ENCODE results near the gene TECPR1. TPM values are rescaled to one million over a fixed set of nuclear protein-coding genes. Genes with fewer than 3 reads are reported as not detected.

The TECPR1 gene
- polyA plus RNA-seq, 1 donor from 2014 or later: 28.8 TPM

DNA sequence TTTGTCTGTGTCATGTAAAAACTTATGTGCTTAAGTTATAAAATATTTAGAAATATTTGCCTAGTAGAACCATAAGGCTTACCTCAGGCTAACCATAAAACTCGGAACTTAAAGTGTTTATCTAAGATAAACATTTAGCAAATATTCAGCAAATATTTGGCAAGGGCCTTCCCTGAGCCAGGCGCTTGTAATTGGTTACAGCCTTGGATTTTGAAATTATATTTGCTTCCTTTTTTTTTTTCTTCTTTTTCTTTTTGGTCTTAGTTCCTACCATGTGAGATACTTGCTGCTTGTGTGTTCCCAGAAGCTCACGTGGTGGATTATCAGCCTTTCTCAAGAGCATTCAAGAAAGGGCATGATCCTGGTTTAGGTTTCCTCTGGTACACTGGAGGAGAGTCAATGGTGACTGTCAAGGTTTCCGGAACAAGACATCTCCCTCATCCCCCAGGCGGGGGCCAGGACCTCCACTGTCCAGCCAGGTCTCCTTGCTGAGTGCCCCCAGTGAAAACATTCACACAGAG lies 24.3 kb upstream of the TECPR1 start:
- Mint-ChIP-seq H3K27me3 (no peaks in the 10 kb centered on the region), H3K27ac (peak overlapping the region in 1 of 3 donors; percentile 28), H3K4me3 (no peak overlapping the region), H3K9me3 (no peaks in the 10 kb centered on the region), H3K36me3 (no peaks in the 10 kb centered on the region), H3K4me1 (peaks cover 0 to 6% (median 6%) of the 10 kb centered on the region in 3 donors)

DNA sequence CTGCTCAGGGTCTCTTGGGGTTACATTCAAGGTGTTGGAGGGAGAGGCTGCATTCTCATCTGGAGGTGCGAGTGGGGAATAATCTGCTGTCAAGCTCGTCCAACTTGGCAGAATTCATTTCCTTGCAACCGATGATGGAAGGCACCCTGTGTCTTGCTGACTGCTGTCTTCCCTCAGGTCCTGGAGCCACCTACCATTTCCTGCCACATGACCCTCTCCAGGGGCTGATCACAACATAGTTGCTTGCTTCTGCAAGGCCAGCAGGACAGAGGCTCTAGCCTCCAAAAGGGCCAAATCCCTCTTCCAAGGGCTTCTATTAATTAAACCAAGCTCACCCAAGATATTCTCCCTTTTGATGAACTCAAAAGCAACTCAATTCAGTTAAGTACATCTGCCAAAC lies 15.3 kb upstream of the TECPR1 start:
- H3K9me3 Mint-ChIP-seq: no peaks in the 10 kb centered on the region
- no peak overlapping the region for H3K4me3 Mint-ChIP-seq
- no peaks in the 10 kb centered on the region for H3K27me3 Mint-ChIP-seq
- H3K4me1 Mint-ChIP-seq: no peaks in the 10 kb centered on the region
- H3K27ac Mint-ChIP-seq: no peak overlapping the region
- peaks cover 6% of the 10 kb centered on the region for H3K36me3 Mint-ChIP-seq

DNA sequence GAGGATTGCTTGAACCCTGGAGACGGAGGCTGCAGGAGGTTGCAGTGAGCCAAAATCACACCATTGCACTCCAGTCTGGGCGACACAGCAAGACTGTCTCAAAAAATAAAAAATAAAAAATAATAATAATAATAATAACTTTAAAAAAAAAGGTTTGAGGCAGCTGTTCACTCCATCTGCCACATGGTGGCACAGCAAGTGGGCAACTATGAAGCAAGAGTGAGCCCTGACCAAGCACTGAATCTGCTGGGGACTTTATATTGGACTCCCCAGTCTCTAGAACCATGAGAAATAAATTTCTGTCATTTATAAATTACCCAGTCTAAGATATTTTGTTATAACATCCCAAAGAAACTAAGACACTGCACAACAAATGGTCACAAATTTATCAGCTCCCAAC lies 14.8 kb upstream of the TECPR1 start:
- H3K27ac Mint-ChIP-seq: no peak overlapping the region
- H3K9me3 Mint-ChIP-seq: no peaks in the 10 kb centered on the region
- H3K27me3 Mint-ChIP-seq: no peaks in the 10 kb centered on the region

DNA sequence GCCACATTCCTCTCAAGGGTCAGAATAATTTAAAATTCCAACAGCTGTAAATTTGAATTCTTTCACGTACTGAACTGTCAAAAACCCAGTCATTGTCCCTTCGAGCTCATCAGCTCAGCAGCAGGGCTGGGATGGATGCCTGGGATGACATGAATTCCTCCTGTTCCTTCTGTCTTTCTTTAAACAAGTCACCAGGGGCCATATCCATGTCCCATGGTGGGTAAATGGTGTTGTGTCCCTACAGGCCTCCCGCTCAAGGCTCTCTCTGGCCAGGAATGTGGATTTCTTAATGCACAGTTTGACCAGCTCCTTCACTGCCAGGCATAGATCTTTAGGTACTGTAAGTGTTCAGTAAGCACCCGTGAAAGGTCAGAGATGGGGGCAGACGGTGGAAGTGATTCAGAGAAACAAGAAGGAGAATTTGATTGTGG lies 13.8 kb upstream of the TECPR1 start:
- Mint-ChIP-seq H3K4me3 (no peak overlapping the region), H3K4me1 (no peaks in the 10 kb centered on the region), H3K27me3 (no peaks in the 10 kb centered on the region), H3K27ac (no peak overlapping the region), H3K9me3 (no peaks in the 10 kb centered on the region), H3K36me3 (peaks cover 6% of the 10 kb centered on the region)

More for the DNA sequence above, 14.8 kb upstream of the TECPR1 start:
- peaks cover 6% of the 10 kb centered on the region for H3K36me3 Mint-ChIP-seq
- no peak overlapping the region for H3K4me3 Mint-ChIP-seq
- H3K4me1 Mint-ChIP-seq: no peaks in the 10 kb centered on the region

DNA sequence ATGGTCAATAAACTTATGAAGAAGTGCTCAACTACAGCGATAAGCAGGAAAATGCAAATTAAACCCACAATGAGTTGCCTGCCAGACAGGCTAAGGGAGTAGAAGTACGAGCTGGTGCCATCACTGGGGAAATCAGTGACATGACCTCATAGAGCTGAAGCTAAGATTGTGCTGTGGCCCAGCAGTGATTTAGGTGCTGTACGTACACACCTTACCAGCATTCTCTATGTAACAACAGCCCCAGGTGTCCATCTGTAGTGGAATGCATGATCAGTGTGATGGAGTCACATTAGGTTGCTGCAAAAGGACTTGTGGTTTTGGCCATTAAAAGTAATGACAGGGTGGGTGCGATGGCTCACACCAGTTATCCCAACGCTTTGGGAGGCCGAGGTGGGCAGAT lies 5.7 kb upstream of the TECPR1 start:
- Mint-ChIP-seq H3K4me3 (no peak overlapping the region), H3K4me1 (peaks cover 2 to 11% (median 4%) of the 10 kb centered on the region in 3 donors), H3K36me3 (peaks cover 4% of the 10 kb centered on the region), H3K27ac (no peak overlapping the region), H3K27me3 (no peaks in the 10 kb centered on the region), H3K9me3 (no peaks in the 10 kb centered on the region)

DNA sequence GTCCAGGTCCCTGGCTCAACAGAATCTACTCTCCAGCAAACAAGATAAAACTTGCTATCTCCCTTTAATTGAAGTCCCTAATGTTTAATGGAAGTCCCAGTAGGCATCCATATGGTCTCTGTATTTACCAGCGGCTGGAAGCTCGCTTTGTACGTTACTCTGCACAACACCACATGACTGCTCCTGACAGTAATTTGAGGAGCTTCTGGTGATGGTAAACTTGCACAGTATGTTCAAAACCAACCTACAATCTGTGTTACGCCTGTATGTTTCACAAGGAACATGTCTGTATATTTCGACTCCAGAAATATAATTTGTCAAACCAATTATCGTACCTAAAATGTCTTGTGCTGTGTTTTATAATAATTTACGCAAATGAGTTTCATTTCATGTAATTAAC lies 4.4 kb upstream of the TECPR1 start:
- Mint-ChIP-seq H3K36me3 (peaks cover 4% of the 10 kb centered on the region), H3K4me1 (peaks cover 6 to 13% (median 6%) of the 10 kb centered on the region in 3 donors), H3K4me3 (peak overlapping the region in 1 of 4 donors; percentile 33), H3K27me3 (no peaks in the 10 kb centered on the region), H3K9me3 (no peaks in the 10 kb centered on the region), H3K27ac (peak overlapping the region in 1 of 3 donors; percentile 26)

DNA sequence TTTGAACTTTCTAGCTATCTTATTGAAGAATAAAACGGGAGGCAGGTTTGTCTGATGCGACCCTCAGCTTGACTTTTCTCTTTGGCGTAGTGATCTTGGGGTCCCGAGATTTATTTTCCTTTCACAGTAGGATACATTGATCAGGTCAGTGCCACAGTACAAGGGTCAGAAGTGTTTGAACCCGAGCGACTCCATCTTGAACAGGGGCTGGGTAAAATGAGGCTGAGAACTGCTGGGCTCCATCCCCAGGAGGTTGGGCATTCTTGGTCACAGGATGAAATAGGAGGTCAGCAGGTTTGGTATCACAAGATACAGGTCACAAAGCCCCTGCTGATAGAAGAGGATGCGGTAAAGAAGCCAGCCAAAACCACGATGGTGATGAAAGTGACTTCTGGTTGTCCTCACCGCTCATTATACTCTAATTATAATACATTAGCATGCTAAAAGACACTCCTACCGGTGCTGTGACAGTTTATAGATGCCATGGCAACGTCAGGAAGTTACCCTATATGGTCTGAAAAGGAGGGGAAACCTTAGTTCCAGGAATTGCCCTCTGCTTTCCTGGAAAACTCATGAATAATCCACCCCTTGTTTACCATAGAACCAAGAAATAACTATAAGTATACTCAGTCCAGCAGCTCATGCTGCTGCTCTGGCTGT lies 3.0 kb upstream of the TECPR1 start:
- Mint-ChIP-seq H3K4me3 (peak overlapping the region in 1 of 4 donors; percentile 84), H3K4me1 (peaks cover 14 to 23% (median 17%) of the 10 kb centered on the region in 3 donors)

DNA sequence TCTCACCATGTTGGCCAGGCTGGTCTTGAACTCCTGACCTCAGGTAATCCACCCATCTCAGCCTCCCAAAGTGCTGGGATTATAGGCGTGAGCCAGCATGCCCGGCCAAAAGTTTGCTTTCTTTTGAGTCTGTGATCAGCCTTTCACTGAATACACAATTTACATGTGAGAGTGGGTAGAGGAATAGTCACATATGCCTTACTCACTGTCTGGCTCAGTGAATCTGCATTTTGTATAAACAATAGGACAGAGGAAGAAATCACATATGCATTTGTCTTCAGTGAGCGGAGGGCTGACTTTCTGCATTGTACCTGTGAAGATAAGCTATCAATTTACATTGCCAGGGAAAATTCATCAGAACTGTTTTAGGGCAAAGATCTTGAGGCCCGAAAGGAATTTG lies 2.5 kb upstream of the TECPR1 start:
- peak overlapping the region in 1 of 4 donors; percentile 84 for H3K4me3 Mint-ChIP-seq
- H3K36me3 Mint-ChIP-seq: peaks cover 6% of the 10 kb centered on the region
- peak overlapping the region in 1 of 3 donors; percentile 44 for H3K27ac Mint-ChIP-seq
- peaks cover 17 to 26% (median 21%) of the 10 kb centered on the region in 3 donors for H3K4me1 Mint-ChIP-seq
- no peaks in the 10 kb centered on the region for H3K9me3 Mint-ChIP-seq
- no peaks in the 10 kb centered on the region for H3K27me3 Mint-ChIP-seq

More for the DNA sequence above, 3.0 kb upstream of the TECPR1 start:
- Mint-ChIP-seq H3K27ac (peak overlapping the region in 1 of 3 donors; percentile 44), H3K36me3 (peaks cover 6% of the 10 kb centered on the region), H3K9me3 (no peaks in the 10 kb centered on the region), H3K27me3 (no peaks in the 10 kb centered on the region)

DNA sequence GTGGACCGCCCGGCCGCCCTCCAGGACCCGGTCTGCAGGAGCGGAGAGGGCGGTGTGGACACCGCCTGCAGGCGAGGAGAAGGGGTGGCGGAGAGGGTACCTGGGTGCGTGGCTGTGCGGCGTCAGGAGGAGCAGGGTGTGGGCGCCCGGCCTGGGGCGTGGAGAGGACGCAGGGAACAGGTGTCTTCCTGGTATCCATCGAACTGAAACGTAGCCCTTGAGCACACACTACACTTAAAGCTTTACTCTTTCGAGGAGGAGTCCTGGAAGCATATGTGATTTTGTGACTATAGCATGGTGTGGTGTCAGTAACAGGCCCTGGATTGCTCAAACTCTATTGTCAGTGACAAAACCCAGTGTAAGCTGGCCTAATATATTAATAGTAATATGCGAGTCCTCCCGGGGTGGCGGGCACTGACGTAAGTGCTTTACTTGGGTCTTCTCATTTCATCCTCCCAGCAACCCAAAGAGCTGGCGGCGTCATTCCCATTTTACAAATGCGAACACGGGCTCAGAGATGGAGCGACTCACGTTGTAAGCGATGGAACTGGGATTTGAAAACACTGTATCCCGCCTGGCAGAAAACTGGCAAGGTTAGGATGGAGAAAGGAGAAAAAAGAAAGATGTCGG lies 508 bp upstream of the TECPR1 start:
- peaks cover 20 to 31% (median 26%) of the 10 kb centered on the region in 3 donors for H3K4me1 Mint-ChIP-seq

DNA sequence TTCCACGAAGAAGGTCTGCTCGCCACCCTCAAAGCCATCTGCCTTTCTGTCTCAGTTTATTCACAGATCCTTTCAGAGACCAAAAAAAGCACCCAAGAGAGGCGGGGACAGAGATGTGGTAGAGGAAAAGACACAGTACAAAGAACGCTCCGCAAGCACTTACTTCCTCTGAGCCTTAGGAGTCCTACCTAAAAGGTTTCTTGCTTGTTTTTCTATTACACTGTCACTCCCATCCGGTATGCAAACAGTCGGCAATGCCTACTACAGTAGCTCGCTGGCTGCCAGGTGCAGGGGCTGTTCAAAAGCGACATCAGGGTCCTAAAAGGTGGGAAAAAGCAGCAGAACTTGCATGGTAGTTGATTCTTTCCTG lies 816 bp downstream of the TECPR1 start:
- H3K4me1 Mint-ChIP-seq: peaks cover 20 to 28% (median 26%) of the 10 kb centered on the region in 3 donors
- H3K9me3 Mint-ChIP-seq: no peaks in the 10 kb centered on the region
- H3K27ac Mint-ChIP-seq: peak overlapping the region; percentile 92 to 94 (median 93)
- peak overlapping the region; percentile 90 to 97 (median 96) for H3K4me3 Mint-ChIP-seq
- peaks cover 2% of the 10 kb centered on the region for H3K36me3 Mint-ChIP-seq
- no peaks in the 10 kb centered on the region for H3K27me3 Mint-ChIP-seq

More for the DNA sequence above, 508 bp upstream of the TECPR1 start:
- Mint-ChIP-seq H3K27me3 (no peaks in the 10 kb centered on the region), H3K36me3 (peaks cover 6% of the 10 kb centered on the region), H3K27ac (peak overlapping the region; percentile 92 to 94 (median 93)), H3K4me3 (peak overlapping the region; percentile 90 to 97 (median 96)), H3K9me3 (no peaks in the 10 kb centered on the region)

DNA sequence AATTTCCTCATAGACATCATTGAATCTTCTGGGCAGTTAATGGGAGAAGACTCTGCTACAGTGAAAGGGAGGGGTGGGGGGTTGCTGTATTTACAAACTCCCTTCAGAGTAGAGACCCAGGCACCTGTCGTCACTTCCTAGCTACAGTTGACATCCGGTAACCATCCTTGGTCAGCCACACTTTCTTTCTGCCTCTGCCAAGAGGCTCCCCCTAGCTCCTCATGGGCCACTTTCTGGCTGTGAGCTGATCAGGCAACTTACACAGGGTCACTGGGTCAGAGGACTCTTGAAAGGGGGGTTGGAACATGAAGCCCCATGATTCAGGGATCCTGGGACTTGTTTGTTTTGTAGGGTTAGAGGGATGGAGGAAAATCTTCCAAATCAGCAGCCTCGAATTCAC lies 1.2 kb downstream of the TECPR1 start:
- Mint-ChIP-seq H3K36me3 (peaks cover 4% of the 10 kb centered on the region), H3K27ac (peak overlapping the region; percentile 92 to 94 (median 93)), H3K9me3 (no peaks in the 10 kb centered on the region), H3K27me3 (no peaks in the 10 kb centered on the region), H3K4me3 (peak overlapping the region; percentile 90 to 97 (median 96)), H3K4me1 (peaks cover 20 to 28% (median 26%) of the 10 kb centered on the region in 3 donors)

DNA sequence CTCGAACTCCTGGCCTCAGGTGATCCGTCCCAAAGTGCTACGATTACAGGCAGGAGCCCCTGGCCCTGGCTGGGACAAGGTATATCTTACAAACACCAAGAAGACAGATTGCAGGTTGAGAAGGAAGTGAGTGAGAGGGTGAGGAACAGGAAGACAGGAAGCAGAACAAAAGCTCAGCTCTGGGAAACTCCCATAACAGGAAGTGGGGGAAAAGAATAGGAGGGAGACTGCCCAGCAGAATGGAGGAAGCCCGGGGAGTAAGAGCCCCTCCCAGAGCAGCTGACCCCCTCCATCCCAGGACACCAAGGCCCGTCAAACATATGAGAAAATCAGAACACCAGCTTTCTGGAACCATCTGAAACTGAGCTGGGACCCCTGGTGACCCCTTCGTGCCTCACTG lies 2.9 kb downstream of the TECPR1 start:
- H3K36me3 Mint-ChIP-seq: peaks cover 5% of the 10 kb centered on the region
- H3K4me1 Mint-ChIP-seq: peaks cover 17 to 26% (median 22%) of the 10 kb centered on the region in 3 donors
- no peaks in the 10 kb centered on the region for H3K27me3 Mint-ChIP-seq
- peak overlapping the region in 1 of 4 donors; percentile 84 for H3K4me3 Mint-ChIP-seq
- H3K27ac Mint-ChIP-seq: peak overlapping the region; percentile 4 to 46 (median 16)
- no peaks in the 10 kb centered on the region for H3K9me3 Mint-ChIP-seq

DNA sequence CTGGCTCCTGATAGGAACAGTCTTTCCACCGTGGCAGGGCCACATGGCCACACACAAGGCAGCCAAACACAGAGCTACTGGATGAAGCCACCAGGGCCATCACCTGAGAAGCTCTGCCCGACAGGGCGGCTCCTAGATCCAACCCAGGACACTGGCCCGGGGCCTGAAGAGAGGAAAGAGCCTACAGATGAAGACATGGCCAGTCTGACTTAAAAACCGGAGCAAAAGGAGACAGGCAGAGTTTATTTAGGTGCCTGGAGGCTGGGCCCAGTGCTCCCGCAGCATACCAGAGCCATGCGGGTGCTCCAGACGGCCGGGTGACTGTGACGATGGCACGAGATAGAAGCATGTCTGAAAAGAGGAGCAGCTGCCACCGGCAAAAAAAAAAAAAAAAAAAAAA lies 3.9 kb downstream of the TECPR1 start:
- H3K27me3 Mint-ChIP-seq: no peaks in the 10 kb centered on the region
- no peaks in the 10 kb centered on the region for H3K9me3 Mint-ChIP-seq
- H3K27ac Mint-ChIP-seq: peak overlapping the region in 1 of 3 donors; percentile 74
- peaks cover 17 to 26% (median 22%) of the 10 kb centered on the region in 3 donors for H3K4me1 Mint-ChIP-seq
- peaks cover 5% of the 10 kb centered on the region for H3K36me3 Mint-ChIP-seq
- peak overlapping the region in 1 of 4 donors; percentile 57 for H3K4me3 Mint-ChIP-seq

DNA sequence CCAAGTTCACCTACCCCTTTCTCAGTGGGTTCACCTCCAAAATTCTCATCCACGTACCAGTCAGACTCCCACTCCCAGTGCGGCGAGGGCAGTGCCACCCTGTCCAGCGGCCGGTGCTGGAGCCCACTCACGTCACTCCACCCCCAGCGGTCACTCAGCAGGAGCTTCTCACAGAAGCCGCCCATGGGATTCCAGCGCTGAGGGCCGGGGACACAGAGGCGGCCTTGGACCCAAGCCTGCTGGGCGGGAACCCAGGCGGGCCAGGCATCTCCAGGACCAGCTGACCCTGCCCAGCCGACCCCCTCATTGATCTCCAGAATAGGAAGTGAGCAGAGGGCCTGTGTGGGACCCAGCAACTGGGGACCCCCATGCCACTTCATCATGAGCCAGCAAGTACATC lies 7.2 kb downstream of the TECPR1 start:
- Mint-ChIP-seq H3K4me1 (peaks cover 4 to 7% (median 5%) of the 10 kb centered on the region in 3 donors), H3K4me3 (no peak overlapping the region), H3K9me3 (no peaks in the 10 kb centered on the region), H3K27me3 (no peaks in the 10 kb centered on the region), H3K36me3 (peaks cover 9% of the 10 kb centered on the region), H3K27ac (no peak overlapping the region)

DNA sequence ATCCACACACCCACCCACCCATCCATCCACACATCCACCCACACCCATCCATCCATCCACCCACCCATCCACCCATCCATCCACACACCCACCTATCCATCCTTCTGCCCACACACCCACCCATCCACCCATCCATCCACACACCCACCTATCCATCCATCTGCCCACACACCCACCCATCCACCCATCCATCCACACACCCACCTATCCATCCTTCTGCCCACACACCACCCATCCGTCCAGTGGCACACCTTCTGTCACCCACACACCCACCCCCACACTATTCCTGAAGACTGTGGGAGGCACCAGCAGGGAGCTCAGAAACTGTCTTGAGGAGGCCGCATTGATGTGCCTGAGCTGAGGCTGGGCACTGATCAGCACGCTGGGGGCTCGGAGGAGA lies 9.1 kb downstream of the TECPR1 start:
- Mint-ChIP-seq H3K27me3 (no peaks in the 10 kb centered on the region), H3K4me3 (no peak overlapping the region), H3K9me3 (no peaks in the 10 kb centered on the region), H3K4me1 (no peaks in the 10 kb centered on the region), H3K27ac (no peak overlapping the region), H3K36me3 (peaks cover 14% of the 10 kb centered on the region)

All from IgD-negative memory B cell (primary cell).